H1 (cell line): Measurements from ENCODE around the gene CNTNAP1. TPM values are rescaled to one million over a fixed set of nuclear protein-coding genes. Genes with fewer than 3 reads are reported as not detected.

ENCODE experiments used
- CTCF ChIA-PET: fragments of 300-600 bp; sonication (Branson Sonifier 250); formaldehyde crosslinking; loops from one replicate; lab custom pipeline; 2021; ENCODE audit not compliant: partially characterized antibody; lab: Charles Lee
- POLR2A ChIA-PET: fragments of 300-600 bp; sonication (Branson Sonifier 250); formaldehyde crosslinking; loops from one replicate; lab custom pipeline; 2021; ENCODE audit warnings: inconsistent platforms; ENCODE audit not compliant: partially characterized antibody; lab: Charles Lee
- DNase-seq, 2 experiments: peaks; one replicate each; pipeline versions ENCODE4 v3.0.0 to v3.0.0-alpha.2; 2010 to 2022; ENCODE audit warnings: low spot score in 2 of 2, low read depth in 1 of 2, mixed read lengths in 1 of 2
- FAIRE-seq: peaks from 2 replicates; lab custom pipeline; 2011; peaks lifted over from hg19 to GRCh38; lab: Jason Lieb, UNC
- H2AFZ ChIP-seq: 2 replicates; pipeline ENCODE4 v1.8.1; 2012; ENCODE audit warnings: low read length, inconsistent platforms
- H2AK5ac ChIP-seq: 2 replicates; pipeline ENCODE4 v1.6.1; 2013; ENCODE audit warnings: low read depth, low read length
- H2BK120ac ChIP-seq: replicated peaks from 2 replicates; pipeline ENCODE3; 2013; ENCODE audit warnings: low read depth, low read length, inconsistent platforms
- H2BK12ac ChIP-seq: 2 replicates; pipeline ENCODE4 v1.6.1; 2013; ENCODE audit warnings: low read depth, low read length
- H2BK15ac ChIP-seq: 2 replicates; pipeline ENCODE4 v1.6.1; 2013; ENCODE audit warnings: low read length
- H2BK20ac ChIP-seq: 2 replicates; pipeline ENCODE4 v1.6.1; 2013; ENCODE audit warnings: low read length
- H2BK5ac ChIP-seq: 2 replicates; pipeline ENCODE4 v1.6.1; 2013; ENCODE audit warnings: low read depth, low read length
- H3K14ac ChIP-seq: 2 replicates; pipeline ENCODE4 v1.6.1; 2013; ENCODE audit warnings: inconsistent platforms; ENCODE audit not compliant: insufficient read length
- H3K18ac ChIP-seq: 2 replicates; pipeline ENCODE4 v1.6.1; 2013; ENCODE audit warnings: low read length; ENCODE audit errors: extremely low read depth
- H3K23ac ChIP-seq: 2 replicates; pipeline ENCODE4 v1.6.1; 2013; ENCODE audit warnings: inconsistent platforms; ENCODE audit not compliant: insufficient read length
- H3K23me2 ChIP-seq: 2 replicates; pipeline ENCODE4 v1.6.1; 2013; ENCODE audit warnings: low read depth, low read length
- H3K27ac ChIP-seq: 2 replicates; pipeline ENCODE4 v1.6.1; 2011; ENCODE audit warnings: low read depth, low read length, inconsistent platforms
- H3K27me3 ChIP-seq, 4 experiments: replicated peaks in 1 of 4; 1 replicate in 1 of 4; 2 replicates in 3 of 4; pipeline versions ENCODE4 v1.6.1 to v1.8.1; 2011 to 2013; ENCODE audit warnings: low read length in 3 of 4, mild to moderate bottlenecking in 3 of 4, inconsistent platforms in 2 of 4, mixed read lengths in 2 of 4, moderate library complexity in 1 of 4; ENCODE audit not compliant: control insufficient read depth in 3 of 4, insufficient read depth in 3 of 4; ENCODE audit errors: extremely low read depth in 1 of 4
- H3K36me3 ChIP-seq, 4 experiments: 2 replicates each; pipeline versions ENCODE4 v1.6.1 to v1.8.1; 2011 to 2013; ENCODE audit warnings: mild to moderate bottlenecking in 4 of 4, low read length in 3 of 4, moderate library complexity in 2 of 4, control low read depth in 1 of 4, inconsistent platforms in 1 of 4; ENCODE audit not compliant: insufficient read depth in 4 of 4, control insufficient read depth in 2 of 4
- H3K4ac ChIP-seq: replicated peaks from 2 replicates; pipeline ENCODE3; 2013; ENCODE audit warnings: low read length, low read depth, mixed read lengths, inconsistent platforms; ENCODE audit not compliant: insufficient read length
- H3K4me1 ChIP-seq, 4 experiments: replicated peaks in 1 of 4; 1 replicate in 1 of 4; 2 replicates in 3 of 4; pipeline versions ENCODE4 v1.6.1 to v1.8.1; 2011 to 2013; ENCODE audit warnings: low read length in 3 of 4, inconsistent platforms in 2 of 4, mixed read lengths in 1 of 4; ENCODE audit not compliant: insufficient read depth in 4 of 4, control insufficient read depth in 3 of 4
- H3K4me2 ChIP-seq, 2 experiments: 2 replicates each; pipeline versions ENCODE4 v1.6.1 to v1.8.1; 2011 to 2013; ENCODE audit warnings: low read depth in 2 of 2, low read length in 2 of 2, control low read depth in 1 of 2, inconsistent platforms in 1 of 2, mild to moderate bottlenecking in 1 of 2; ENCODE audit not compliant: insufficient read depth in 1 of 2
- H3K4me3 ChIP-seq, 4 experiments: fragments of 200-600, 300-600 bp in 1 of 4; sonication (generic), shearing (Covaris generic), sonication (Bioruptor Twin) in 1 of 4; 2 replicates each; pipeline versions ENCODE4 v1.5.1 to v1.8.1; 2011 to 2016; ENCODE audit warnings: low read length in 4 of 4, low read depth in 3 of 4, control low read depth in 2 of 4, inconsistent platforms in 2 of 4, mild to moderate bottlenecking in 2 of 4, mixed read lengths in 1 of 4, moderate library complexity in 1 of 4; ENCODE audit not compliant: insufficient read depth in 2 of 4; ENCODE audit errors: extremely low read depth in 1 of 4
- H3K56ac ChIP-seq: replicated peaks from 2 replicates; pipeline ENCODE3; 2013; ENCODE audit warnings: low read depth, mild to moderate bottlenecking, mixed read lengths, low read length, inconsistent platforms; ENCODE audit not compliant: insufficient read length
- H3K79me1 ChIP-seq: 2 replicates; pipeline ENCODE4 v1.6.1; 2013; ENCODE audit warnings: low read depth, low read length, control low read depth
- H3K79me2 ChIP-seq, 2 experiments: 2 replicates each; pipeline versions ENCODE4 v1.6.1 to v1.8.1; 2012 to 2013; ENCODE audit warnings: low read length in 2 of 2, mild to moderate bottlenecking in 2 of 2, inconsistent platforms in 1 of 2; ENCODE audit not compliant: insufficient read depth in 2 of 2, control insufficient read depth in 1 of 2
- H3K9ac ChIP-seq, 4 experiments: replicated peaks in 1 of 4; 1 replicate in 1 of 4; 2 replicates in 3 of 4; pipeline versions ENCODE4 v1.6.1 to v1.8.1; 2011 to 2013; ENCODE audit warnings: low read depth in 3 of 4, low read length in 3 of 4, control low read depth in 2 of 4, mild to moderate bottlenecking in 2 of 4, moderate library complexity in 2 of 4, inconsistent platforms in 1 of 4; ENCODE audit errors: extremely low read depth in 1 of 4
- H3K9me3 ChIP-seq, 2 experiments: 2 replicates each; pipeline versions ENCODE4 v1.6.1 to v1.8.1; 2012 to 2013; ENCODE audit warnings: mild to moderate bottlenecking in 2 of 2, moderate library complexity in 2 of 2, control low read depth in 1 of 2, inconsistent platforms in 1 of 2, low read depth in 1 of 2, low read length in 1 of 2, mixed read lengths in 1 of 2; ENCODE audit not compliant: insufficient read depth in 2 of 2
- H4K20me1 ChIP-seq, 2 experiments: replicated peaks in 1 of 2; 2 replicates each; pipeline versions ENCODE3 to v1.8.1; 2011 to 2013; ENCODE audit warnings: inconsistent platforms in 2 of 2, low read length in 2 of 2, mild to moderate bottlenecking in 1 of 2; ENCODE audit not compliant: insufficient read depth in 2 of 2, control insufficient read depth in 1 of 2
- H4K5ac ChIP-seq: 2 replicates; pipeline ENCODE4 v1.6.1; 2013; ENCODE audit warnings: low read length, low read depth, mixed read lengths, inconsistent platforms; ENCODE audit not compliant: insufficient read length
- H4K8ac ChIP-seq: 2 replicates; pipeline ENCODE4 v1.8.0; 2013; ENCODE audit warnings: mild to moderate bottlenecking, moderate library complexity, low read length, inconsistent platforms; ENCODE audit not compliant: insufficient read depth; ENCODE audit errors: extremely low read depth
- H4K91ac ChIP-seq: replicated peaks from 2 replicates; pipeline ENCODE3; 2013; ENCODE audit warnings: low read length, mixed read lengths, inconsistent platforms; ENCODE audit not compliant: insufficient read length
- CTBP2 ChIP-seq: IDR thresholded peaks from 2 replicates; pipeline ENCODE4 v1.7.0; 2011; ENCODE audit warnings: borderline replicate concordance, mild to moderate bottlenecking, moderate library complexity, mixed read lengths, low read length; ENCODE audit not compliant: insufficient read depth, insufficient read length
- MAX ChIP-seq: IDR thresholded peaks from 2 replicates; pipeline ENCODE4 v1.6.1; 2012; ENCODE audit warnings: inconsistent platforms
- POLR2AphosphoS5 ChIP-seq: IDR thresholded peaks from 2 replicates; pipeline ENCODE4 v1.6.1; 2011; ENCODE audit warnings: low read depth, low read length
- USF2 ChIP-seq: IDR thresholded peaks from 2 replicates; pipeline ENCODE4 v1.6.1; 2011; ENCODE audit warnings: low read length, improper control_type of control experiment
- WGBS, 2 experiments: shearing (Covaris generic) in 1 of 2; methylation state at CpG; one replicate each; pipeline versions ENCODE4 v1.1.6 to v1.1.7; 2013 to 2015; ENCODE audit warnings: low lambda C conversion rate in 2 of 2, mixed read lengths in 2 of 2, inconsistent platforms in 1 of 2, low coverage in 1 of 2, missing lambda C conversion rate in 1 of 2; ENCODE audit not compliant: insufficient replicate concordance in 2 of 2, insufficient coverage in 1 of 2, insufficient read length in 1 of 2; ENCODE audit errors: extremely low coverage in 1 of 2, missing lambda C conversion rate in 1 of 2; 5-methylcytosine and 5-hydroxymethylcytosine counted together
- polyA plus RNA-seq, 7 experiments: library from polyadenylated mRNA; depleted of rRNA in 3 of 7; stranded (reverse) in 5 of 7; unstranded in 2 of 7; fragments of >200 nt in 5 of 7; fragments of 200-250 nt in 2 of 7; gene quantifications; 1 replicate in 5 of 7; 2 replicates in 1 of 7; 4 replicates in 1 of 7; pipeline versions ENCODE4 v1.2.1 to v1.2.3, GENCODE V29; 2011 to 2013; ENCODE audit warnings: missing spikeins in 2 of 7, mixed read lengths in 2 of 7
- total RNA-seq: library from RNA; stranded (reverse); fragmentation: NEBNext Ultra II Directional; extraction: Animal tissue kit (Norgen Biotek cat#: 25700); gene quantifications from 2 replicates; pipeline ENCODE4 v1.2.1, GENCODE V29; 2021

CNTNAP1 gene
- total and polyA plus RNA-seq, 2 of the 8 experiments (the other 6 are each of a cell fraction or from before 2014, with no cell fraction given): 4.7 to 10.0 TPM

- Histone ChIP-seq H2BK12ac (0 out of 2 replicates have a peak overlapping the region, but pooled peaks have one; percentile 33), H4K20me1 (peaks cover 3 to 16% of the 10 kb centered on the region in 2 experiments), H3K18ac (peak overlapping the region; percentile 71; the same call in 1 of the 2 replicates), H3K79me1 (no peaks in the 10 kb centered on the region), H3K27ac (no peak overlapping the region), H2BK120ac (no peak overlapping the region), H4K5ac (no peak overlapping the region), H3K56ac (no peak overlapping the region), H2BK5ac (no peak overlapping the region), H3K23me2 (peaks cover 26% of the 10 kb centered on the region), H3K23ac (no peak overlapping the region), H4K91ac (peak overlapping the region; percentile 67), H2AFZ (no peak overlapping the region), H3K4me1 (peaks cover 0 to 52% (median 34%) of the 10 kb centered on the region in 4 experiments; a peak in 6 of 7 replicates), H2BK15ac (0 out of 2 replicates have a peak overlapping the region, but pooled peaks have one; percentile 61), H4K8ac (no peak overlapping the region), H3K79me2 (no peaks in the 10 kb centered on the region), H3K27me3 (peaks cover 2 to 45% (median 33%) of the 10 kb centered on the region in 4 experiments), H3K9ac (no peak overlapping the region; a peak in 1 of 7 replicates), H3K4ac (peak overlapping the region; percentile 87), H3K14ac (no peak overlapping the region), H2AK5ac (no peak overlapping the region), H3K36me3 (peaks cover 8 to 38% (median 11%) of the 10 kb centered on the region in 4 experiments; a peak in 5 of 8 replicates), H2BK20ac (0 out of 2 replicates have a peak overlapping the region, but pooled peaks have one; percentile 32), H3K9me3 (no peaks in the 10 kb centered on the region), H3K4me3 (peak overlapping the region; percentile 26 to 65 (median 34); a peak in 6 of 8 replicates), H3K4me2 (peak overlapping the region; percentile 69 to 96)
- FAIRE-seq: no peak
- ChIA-PET CTCF (interaction anchor here (0.7 to 7.1 kb wide), 8 partner anchors 9 to 93 kb away, joined by 4 to 56 read pairs (median 8); partner anchors contain the start of genes CCR10, PSMC3IP, RETREG3 and TUBG1), POLR2A (interaction anchor here (1.2 to 16.6 kb wide), 8 partner anchors 4 to 124 kb away, joined by 3 to 239 read pairs (median 6); partner anchors contain the start of genes CCR10, PLEKHH3, PSMC3IP and TUBG2)
- peak in 1 of 2 experiments; percentile 61 for DNase-seq
- 42% methylated on average over 44 of the region's 50 CpGs; no CpG with 5 or more reads in 1 of the 2 experiments for WGBS, 2 experiments
- TF ChIP-seq CTBP2 (no peak), POLR2AphosphoS5 (0 out of 2 replicates have a peak, but pooled peaks have one; percentile 1), USF2 (peak; percentile 57), MAX (no peak)
Measured at GRCh38 chr17:42670789-42671657, 11.3 kb upstream of the CNTNAP1 start.
